Lower leg skin (tissue), 3 donors: ENCODE measurements around the gene CCL8.
A peak's percentile ranks its signal among the peaks of the same experiment; 100 is the strongest.

Experiments used
- POLR2A ChIP-seq, 2 donors: fragments of 450-650 bp; IDR thresholded peaks; one replicate each; pipeline ENCODE4 v1.6.1; 2016 to 2017; ENCODE audit warnings: antibody characterized with exemption in 2 of 2, mild to moderate bottlenecking in 1 of 2, moderate library complexity in 1 of 2
- TF ChIP-seq, protein P1 (sequence below), 3 donors: fragments of 450-650 bp; IDR thresholded peaks; one replicate each; pipeline ENCODE4 v1.5.1; 2016; ENCODE audit warnings: antibody characterized with exemption in 3 of 3, mild to moderate bottlenecking in 3 of 3, moderate library complexity in 2 of 3

- TF ChIP-seq, protein P1, sequence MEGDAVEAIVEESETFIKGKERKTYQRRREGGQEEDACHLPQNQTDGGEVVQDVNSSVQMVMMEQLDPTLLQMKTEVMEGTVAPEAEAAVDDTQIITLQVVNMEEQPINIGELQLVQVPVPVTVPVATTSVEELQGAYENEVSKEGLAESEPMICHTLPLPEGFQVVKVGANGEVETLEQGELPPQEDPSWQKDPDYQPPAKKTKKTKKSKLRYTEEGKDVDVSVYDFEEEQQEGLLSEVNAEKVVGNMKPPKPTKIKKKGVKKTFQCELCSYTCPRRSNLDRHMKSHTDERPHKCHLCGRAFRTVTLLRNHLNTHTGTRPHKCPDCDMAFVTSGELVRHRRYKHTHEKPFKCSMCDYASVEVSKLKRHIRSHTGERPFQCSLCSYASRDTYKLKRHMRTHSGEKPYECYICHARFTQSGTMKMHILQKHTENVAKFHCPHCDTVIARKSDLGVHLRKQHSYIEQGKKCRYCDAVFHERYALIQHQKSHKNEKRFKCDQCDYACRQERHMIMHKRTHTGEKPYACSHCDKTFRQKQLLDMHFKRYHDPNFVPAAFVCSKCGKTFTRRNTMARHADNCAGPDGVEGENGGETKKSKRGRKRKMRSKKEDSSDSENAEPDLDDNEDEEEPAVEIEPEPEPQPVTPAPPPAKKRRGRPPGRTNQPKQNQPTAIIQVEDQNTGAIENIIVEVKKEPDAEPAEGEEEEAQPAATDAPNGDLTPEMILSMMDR (IDR thresholded peaks at IDR 0.05): peak in 2 of 3 donors; percentile 18 to 98
- no peak for TF ChIP-seq POLR2A (IDR thresholded peaks at IDR 0.05)
Measured at GRCh38 chr17:34361478-34362061, 42.3 kb downstream of the CCL8 start.
